WTC11 (cell line): ENCODE results near the gene TEX51. TPM values are rescaled to one million over a fixed set of nuclear protein-coding genes. Genes with fewer than 3 reads are reported as not detected.

ENCODE experiments used
- ATAC-seq: fragments of 200-7000 bp; cut with Tn5 transposase; 2 replicates; pipeline ENCODE4 v1.10.0; 2021; ENCODE audit warnings: mild to moderate bottlenecking, moderate library complexity
- CTCF ChIA-PET: fragments of 300-600 bp; sonication (Branson Sonifier 250); formaldehyde crosslinking; loops from one replicate; lab custom pipeline; 2021; ENCODE audit warnings: antibody characterized with exemption; lab: Charles Lee
- POLR2A ChIA-PET: fragments of 350-600 bp; sonication (Branson Sonifier 250); formaldehyde crosslinking; loops from one replicate; lab custom pipeline; 2021; ENCODE audit warnings: antibody characterized with exemption; lab: Charles Lee
- DNase-seq: peaks from one replicate; pipeline ENCODE4 v3.0.0; 2021; ENCODE audit warnings: low spot score
- H3K27ac Mint-ChIP-seq: 2 replicates; pipeline ENCODE4 v1.8.0; 2021; ENCODE audit warnings: mixed read lengths
- H3K27me3 Mint-ChIP-seq: 2 replicates; pipeline ENCODE4 v1.8.0; 2021; ENCODE audit warnings: low read depth, mild to moderate bottlenecking, moderate library complexity, mixed read lengths
- H3K36me3 Mint-ChIP-seq: 2 replicates; pipeline ENCODE4 v1.8.0; 2021; ENCODE audit warnings: mixed read lengths
- H3K4me1 Mint-ChIP-seq: 2 replicates; pipeline ENCODE4 v1.8.0; 2022; ENCODE audit warnings: mixed read lengths
- H3K4me3 Mint-ChIP-seq: 2 replicates; pipeline ENCODE4 v1.8.0; 2021; ENCODE audit warnings: mild to moderate bottlenecking, moderate library complexity, mixed read lengths
- H3K9me3 Mint-ChIP-seq: 2 replicates; pipeline ENCODE4 v1.8.0; 2021; ENCODE audit warnings: mixed read lengths
- AFF4 ChIP-seq: sonication (generic); formaldehyde crosslinking; IDR thresholded peaks from 2 replicates; pipeline ENCODE4 v1.8.1; 2023; ENCODE audit warnings: mild to moderate bottlenecking, missing genetic modification reagents, borderline replicate concordance
- CTCF ChIP-seq: fragments of 200-600 bp; IDR thresholded peaks from 2 replicates; pipeline ENCODE4 v1.8.0; 2022; ENCODE audit warnings: antibody characterized with exemption
- IRF2 ChIP-seq: sonication (generic); formaldehyde crosslinking; IDR thresholded peaks from 2 replicates; pipeline ENCODE4 v1.8.0; 2022; ENCODE audit warnings: low read depth, missing genetic modification reagents, borderline replicate concordance
- JUN ChIP-seq: sonication (generic); formaldehyde crosslinking; IDR thresholded peaks from 2 replicates; pipeline ENCODE4 v1.8.0; 2023; ENCODE audit warnings: mild to moderate bottlenecking, missing genetic modification reagents
- NFATC4 ChIP-seq: fragments of 250-450 bp; sonication (Bioruptor Pico); IDR thresholded peaks from 2 replicates; pipeline ENCODE4 v1.9.0; 2021; ENCODE audit warnings: mild to moderate bottlenecking
- NFE2L1 ChIP-seq: sonication (generic); formaldehyde crosslinking; IDR thresholded peaks from 2 replicates; pipeline ENCODE4 v1.8.1; 2023; ENCODE audit warnings: missing genetic modification reagents
- RELA ChIP-seq: sonication (generic); formaldehyde crosslinking; IDR thresholded peaks from 2 replicates; pipeline ENCODE4 v1.8.1; 2022; ENCODE audit warnings: missing genetic modification reagents, mild to moderate bottlenecking, borderline replicate concordance
- SP1 ChIP-seq: sonication (generic); formaldehyde crosslinking; conservative IDR thresholded peaks from 2 replicates; pipeline ENCODE4 v1.8.1; 2022; ENCODE audit warnings: missing genetic modification reagents
- ZBTB21 ChIP-seq: sonication (generic); formaldehyde crosslinking; IDR thresholded peaks from 2 replicates; pipeline ENCODE4 v1.8.1; 2023; ENCODE audit warnings: mild to moderate bottlenecking, missing genetic modification reagents, borderline replicate concordance
- ZBTB43 ChIP-seq: sonication (generic); formaldehyde crosslinking; IDR thresholded peaks from 2 replicates; pipeline ENCODE4 v1.8.1; 2023; ENCODE audit warnings: mild to moderate bottlenecking, missing genetic modification reagents
- ZNF219 ChIP-seq: sonication (generic); formaldehyde crosslinking; IDR thresholded peaks from 2 replicates; pipeline ENCODE4 v1.8.0; 2023; ENCODE audit warnings: missing genetic modification reagents, mild to moderate bottlenecking, borderline replicate concordance
- total RNA-seq: library from RNA; stranded (reverse); gene quantifications from 3 replicates; pipeline ENCODE4 v1.2.3, GENCODE V29; 2021
- TF ChIP-seq, protein P1 (sequence below): sonication (generic); formaldehyde crosslinking; IDR thresholded peaks from 2 replicates; pipeline ENCODE4 v1.8.1; 2022; ENCODE audit warnings: low read depth, mild to moderate bottlenecking, moderate library complexity, missing genetic modification reagents, borderline replicate concordance
- TF ChIP-seq, protein P2 (sequence below): fragments of 250-450 bp; sonication (Bioruptor Pico); IDR thresholded peaks from 2 replicates; pipeline ENCODE4 v2.1.2; 2022; ENCODE audit warnings: mild to moderate bottlenecking, moderate library complexity

The TEX51 gene
- total RNA-seq, 1 experiment from 2014 or later: not detected

- Mint-ChIP-seq H3K27me3 (peaks cover 78% of the 10 kb centered on the region), H3K9me3 (peaks cover 24% of the 10 kb centered on the region), H3K4me3 (no peak overlapping the region), H3K4me1 (peaks cover 23% of the 10 kb centered on the region), H3K36me3 (peaks cover 20% of the 10 kb centered on the region), H3K27ac (no peak overlapping the region)
- CTCF ChIA-PET: interaction anchor here (1.0 kb wide), 1 partner anchor 50 kb away, joined by 4 read pairs; no protein-coding TSS in a partner anchor
- TF ChIP-seq, protein P1, sequence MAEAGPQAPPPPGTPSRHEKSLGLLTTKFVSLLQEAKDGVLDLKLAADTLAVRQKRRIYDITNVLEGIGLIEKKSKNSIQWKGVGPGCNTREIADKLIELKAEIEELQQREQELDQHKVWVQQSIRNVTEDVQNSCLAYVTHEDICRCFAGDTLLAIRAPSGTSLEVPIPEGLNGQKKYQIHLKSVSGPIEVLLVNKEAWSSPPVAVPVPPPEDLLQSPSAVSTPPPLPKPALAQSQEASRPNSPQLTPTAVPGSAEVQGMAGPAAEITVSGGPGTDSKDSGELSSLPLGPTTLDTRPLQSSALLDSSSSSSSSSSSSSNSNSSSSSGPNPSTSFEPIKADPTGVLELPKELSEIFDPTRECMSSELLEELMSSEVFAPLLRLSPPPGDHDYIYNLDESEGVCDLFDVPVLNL (CRISPR knock-in tag): no peak
- TF ChIP-seq, protein P2, sequence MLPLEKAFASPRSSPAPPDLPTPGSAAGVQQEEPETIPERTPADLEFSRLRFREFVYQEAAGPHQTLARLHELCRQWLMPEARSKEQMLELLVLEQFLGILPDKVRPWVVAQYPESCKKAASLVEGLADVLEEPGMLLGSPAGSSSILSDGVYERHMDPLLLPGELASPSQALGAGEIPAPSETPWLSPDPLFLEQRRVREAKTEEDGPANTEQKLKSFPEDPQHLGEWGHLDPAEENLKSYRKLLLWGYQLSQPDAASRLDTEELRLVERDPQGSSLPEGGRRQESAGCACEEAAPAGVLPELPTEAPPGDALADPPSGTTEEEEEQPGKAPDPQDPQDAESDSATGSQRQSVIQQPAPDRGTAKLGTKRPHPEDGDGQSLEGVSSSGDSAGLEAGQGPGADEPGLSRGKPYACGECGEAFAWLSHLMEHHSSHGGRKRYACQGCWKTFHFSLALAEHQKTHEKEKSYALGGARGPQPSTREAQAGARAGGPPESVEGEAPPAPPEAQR (CRISPR knock-in tag): no peak
- no peak for TF ChIP-seq ZBTB21 (CRISPR knock-in tag)
- TF ChIP-seq NFATC4 (CRISPR knock-in tag): no peak
- TF ChIP-seq IRF2 (CRISPR knock-in tag): no peak
- no peak for TF ChIP-seq JUN (CRISPR knock-in tag)
- no peak for TF ChIP-seq SP1 (CRISPR knock-in tag)
- no peak for TF ChIP-seq NFE2L1 (CRISPR knock-in tag)
- no peak for TF ChIP-seq RELA (CRISPR knock-in tag)
- TF ChIP-seq CTCF: no peak
- TF ChIP-seq ZNF219 (CRISPR knock-in tag): no peak
- TF ChIP-seq AFF4 (CRISPR knock-in tag): no peak
- POLR2A ChIA-PET: no interaction called here
- ATAC-seq (no peak), DNase-seq (no peak)
Observed at GRCh38 chr2:126936219-126936723, 37.6 kb downstream of the TEX51 start.

GRCh38 chr2:126940331-126940730 lies 41.6 kb downstream of the TEX51 start:
- DNase-seq (no peak), ATAC-seq (no peak)
- Mint-ChIP-seq H3K4me3 (no peak overlapping the region), H3K27me3 (peaks cover 100% of the 10 kb centered on the region), H3K27ac (no peak overlapping the region)
- TF ChIP-seq ZBTB43: no peak
- TF ChIP-seq, all 79 proteins: peak for 0
- CTCF ChIA-PET: no interaction called here
- Mint-ChIP-seq H3K9me3 (peaks cover 57% of the 10 kb centered on the region), H3K36me3 (peaks cover 55% of the 10 kb centered on the region), H3K4me1 (peaks cover 40% of the 10 kb centered on the region)
- POLR2A ChIA-PET: no interaction called here
